NB4 (cell line): ENCODE measurements around the gene ZBTB7C.

Source experiments
- DNase-seq: peaks from one replicate; pipeline ENCODE4 v3.0.0; 2010; ENCODE audit warnings: low read depth
- H3K4me3 ChIP-seq: one replicate; pipeline ENCODE4 v1.5.1; 2011; ENCODE audit warnings: mild to moderate bottlenecking, low read depth, low read length, moderate library complexity
- CTCF ChIP-seq: IDR thresholded peaks from one replicate; pipeline ENCODE4 v1.5.1; 2012; ENCODE audit warnings: low read depth, low read length
- MAX ChIP-seq: IDR thresholded peaks from 2 replicates; pipeline ENCODE4 v1.6.1; 2011; ENCODE audit warnings: low read depth, low read length
- MYC ChIP-seq: IDR thresholded peaks from 2 replicates; pipeline ENCODE4 v1.6.1; 2011; ENCODE audit warnings: low read depth, low read length
- POLR2A ChIP-seq: IDR thresholded peaks from 2 replicates; pipeline ENCODE4 v1.6.1; 2011; ENCODE audit warnings: mild to moderate bottlenecking; ENCODE audit not compliant: insufficient read length; ENCODE audit errors: extremely low read depth

Gene ZBTB7C

GRCh38 chr18:48098007-48098406, 311.2 kb downstream of the ZBTB7C start:
- H3K4me3 ChIP-seq: no peak overlapping the region
- no peak for DNase-seq
- TF ChIP-seq MAX: no peak
- no peak for TF ChIP-seq CTCF
- no peak for TF ChIP-seq MYC
- TF ChIP-seq POLR2A: no peak

GRCh38 chr18:48095726-48096125, 313.5 kb downstream of the ZBTB7C start:
- no peak for DNase-seq
- no peak overlapping the region for H3K4me3 ChIP-seq
- no peak for TF ChIP-seq POLR2A
- no peak for TF ChIP-seq MAX
- no peak for TF ChIP-seq CTCF
- no peak for TF ChIP-seq MYC

DNA sequence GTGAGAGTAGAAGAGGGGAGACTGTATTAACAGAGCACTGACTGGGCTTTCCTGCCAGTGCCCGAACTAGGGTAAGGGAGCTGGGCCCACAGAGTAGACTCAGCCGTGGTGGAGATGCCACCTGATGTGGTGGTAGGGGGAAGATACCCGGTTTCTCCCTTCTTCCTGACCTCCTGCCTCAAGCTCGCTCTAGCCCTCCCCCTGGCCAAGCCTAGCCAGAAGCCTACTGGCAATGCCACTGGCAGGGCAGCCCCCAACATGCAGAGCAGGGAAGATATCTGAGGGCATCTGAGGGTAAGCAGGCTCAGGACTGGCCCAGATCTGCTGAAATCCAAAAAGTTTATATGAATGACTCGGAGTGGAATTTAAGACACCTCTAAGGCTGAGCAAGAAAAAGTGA, 316.1 kb downstream of the ZBTB7C start:
- no peak for DNase-seq
- no peak for TF ChIP-seq CTCF
- no peak for TF ChIP-seq POLR2A
- no peak for TF ChIP-seq MYC
- no peak for TF ChIP-seq MAX
- no peak overlapping the region for H3K4me3 ChIP-seq

DNA sequence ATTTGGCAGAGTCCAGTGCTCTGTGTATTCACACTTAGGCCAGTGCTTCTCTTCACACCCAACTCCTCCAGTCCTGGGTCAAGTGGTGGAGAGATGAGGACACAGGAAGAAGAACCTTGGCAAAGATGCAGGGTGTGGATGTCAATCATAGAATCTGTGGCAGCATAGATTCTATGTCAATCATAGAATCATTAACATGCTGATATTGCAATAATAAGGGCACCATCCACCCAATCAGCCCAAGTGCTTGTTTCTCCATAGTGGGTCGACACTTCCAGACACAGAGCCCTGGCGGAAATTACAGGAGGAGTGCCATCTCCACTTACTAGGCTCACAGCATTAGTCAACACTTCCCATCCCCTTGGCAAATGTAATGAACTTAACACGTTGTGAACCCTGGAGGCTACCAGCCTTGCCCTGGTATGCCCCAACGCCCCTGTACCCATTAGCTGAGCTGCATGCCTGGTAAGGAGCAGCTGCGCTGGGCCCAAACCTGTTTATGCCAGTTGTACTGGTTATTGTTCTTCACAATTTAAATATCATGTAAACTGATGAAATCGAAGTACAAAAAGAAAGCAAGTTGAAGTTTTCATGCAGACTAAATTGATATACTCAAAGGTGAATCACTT, 317.2 kb downstream of the ZBTB7C start:
- DNase-seq: no peak
- H3K4me3 ChIP-seq: no peak overlapping the region
- TF ChIP-seq POLR2A (no peak), MAX (no peak), CTCF (no peak), MYC (no peak)

DNA sequence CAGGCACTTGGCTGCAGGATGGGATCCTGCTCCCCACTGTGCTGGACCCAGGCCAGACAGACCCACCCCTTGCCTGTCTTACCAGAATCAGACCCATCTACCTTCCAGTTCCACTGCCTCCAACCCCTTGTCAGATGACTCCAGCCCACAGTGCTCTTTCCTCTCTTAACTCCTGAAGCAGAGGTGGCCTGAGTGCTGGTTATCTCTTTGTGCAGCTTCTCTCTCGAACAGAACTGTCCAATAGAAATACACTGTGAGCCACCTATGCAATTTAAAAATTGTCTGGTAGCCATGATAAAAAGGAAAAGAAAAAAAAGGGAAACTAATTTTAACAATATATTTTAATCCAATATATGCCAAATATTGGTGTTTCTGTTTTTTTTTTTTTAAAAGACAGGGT, 318.5 kb downstream of the ZBTB7C start:
- no peak for TF ChIP-seq MAX
- no peak for TF ChIP-seq CTCF
- no peak for TF ChIP-seq MYC
- TF ChIP-seq POLR2A: no peak
- DNase-seq: no peak
- no peak overlapping the region for H3K4me3 ChIP-seq

DNA sequence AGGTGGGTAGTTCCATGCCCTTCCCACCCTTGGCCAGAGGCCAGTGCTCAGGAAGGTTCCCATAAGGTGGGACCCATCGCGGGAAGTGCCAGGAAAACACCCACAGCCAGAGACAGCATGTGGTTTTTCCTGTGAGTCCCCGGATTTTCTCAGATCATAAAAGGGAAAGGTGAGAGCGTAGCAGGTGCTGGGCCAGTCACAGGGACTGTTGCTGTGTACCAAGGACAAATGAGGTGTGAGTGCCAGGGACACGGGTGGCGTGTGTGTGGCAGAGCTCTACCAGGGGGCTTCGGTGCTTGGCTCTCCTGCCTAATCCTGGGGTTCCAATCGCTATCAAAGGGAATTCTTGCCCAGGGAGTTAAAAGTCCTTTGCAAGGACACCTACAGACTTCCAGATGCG, 319.2 kb downstream of the ZBTB7C start:
- TF ChIP-seq CTCF (no peak), POLR2A (no peak), MAX (no peak), MYC (no peak)
- DNase-seq: no peak
- no peak overlapping the region for H3K4me3 ChIP-seq
